ENCODE results near the gene PHC2. TPM values are rescaled to one million over a fixed set of nuclear protein-coding genes. Genes with fewer than 3 reads are reported as not detected.

PHC2 gene
- total and polyA plus RNA-seq, 9 of the 15 experiments (the other 6 are each of a cell fraction or from before 2014, with no cell fraction given), result 3.1 to 67.6 (median 34.6) TPM

GRCh38 chr1:33349778-33350610 is 80.9 kb downstream of the PHC2 start (continued):
- no peak; the same call in 1 of the 2 replicates for TF ChIP-seq USF1 (CRISPR knock-in tag; IDR thresholded peaks at IDR 0.05)
- peak; percentile 94 for TF ChIP-seq POLR2G (IDR thresholded peaks at IDR 0.05; ENCODE audit: low read depth, low read length)
- no peak for TF ChIP-seq ZNF518B (CRISPR knock-in tag; IDR thresholded peaks at IDR 0.05)
- TF ChIP-seq ZNF511 (CRISPR knock-in tag; IDR thresholded peaks at IDR 0.05), result peak; percentile 81
- TF ChIP-seq ZBTB8A (IDR thresholded peaks at IDR 0.05; ENCODE audit: partially characterized antibody), result no peak
- TF ChIP-seq ZNF76 (CRISPR knock-in tag; IDR thresholded peaks at IDR 0.05; ENCODE audit: borderline replicate concordance), result peak; percentile 73; the same call in 1 of the 2 replicates
- TF ChIP-seq ZFP36 (IDR thresholded peaks at IDR 0.05; ENCODE audit: low read depth, low read length, partially characterized antibody), result no peak
- no peak; the same call in 1 of the 2 replicates for TF ChIP-seq CEBPG (CRISPR knock-in tag; IDR thresholded peaks at IDR 0.05)
- TF ChIP-seq CEBPG (tag; conservative IDR thresholded peaks at IDR 0.05 in 1 of 2, IDR thresholded peaks at IDR 0.05 in 1 of 2), result no peak
- peak; percentile 90 for TF ChIP-seq E2F3 (CRISPR knock-in tag; IDR thresholded peaks at IDR 0.05)
- peak; percentile 59 for TF ChIP-seq SMAD4 (CRISPR knock-in tag; conservative IDR thresholded peaks at IDR 0.05)
- TF ChIP-seq ZC3H11A (IDR thresholded peaks at IDR 0.05; ENCODE audit: low read depth, low read length), result no peak
- TF ChIP-seq POLR2AphosphoS2 (IDR thresholded peaks at IDR 0.05; ENCODE audit: low read length), result no peak
- no peak for TF ChIP-seq XRCC4 (IDR thresholded peaks at IDR 0.05; ENCODE audit: extremely low read depth, insufficient read depth, insufficient read length)
- TF ChIP-seq GTF2E2 (tag; IDR thresholded peaks at IDR 0.05), result no peak
- peak; percentile 75 for TF ChIP-seq ZNF431 (CRISPR knock-in tag; IDR thresholded peaks at IDR 0.05)
- no peak for TF ChIP-seq MYBL2 (IDR thresholded peaks at IDR 0.05; ENCODE audit: low read depth)
- TF ChIP-seq MYBL2 (CRISPR knock-in tag; IDR thresholded peaks at IDR 0.05; ENCODE audit: borderline replicate concordance), result no peak
- TF ChIP-seq MAZ (CRISPR knock-in tag; conservative IDR thresholded peaks at IDR 0.05 in 1 of 2, IDR thresholded peaks at IDR 0.05 in 1 of 2), result peak; percentile 79 to 84; a peak in 3 of 4 replicates
- TF ChIP-seq NCOA1 (IDR thresholded peaks at IDR 0.05; ENCODE audit: low read depth), result peak; percentile 30; the same call in 1 of the 2 replicates
- no peak for TF ChIP-seq ZNF436 (CRISPR knock-in tag; IDR thresholded peaks at IDR 0.05)
- no peak for TF ChIP-seq TEAD2 (tag; IDR thresholded peaks at IDR 0.05)
- peak; percentile 57 for TF ChIP-seq ESRRA (IDR thresholded peaks at IDR 0.05; ENCODE audit: borderline replicate concordance, low read depth)

All from K562 (cell line).